HG02884 (cell line): ENCODE measurements around the gene LGALS3BP.

ENCODE experiments used
- ATAC-seq: cut with Tn5 transposase; IDR thresholded peaks from one replicate; pipeline ENCODE4 v1.9.1; 2021; ENCODE audit warnings: mild to moderate bottlenecking, moderate library complexity; ENCODE audit not compliant: unreplicated experiment

The LGALS3BP gene

GRCh38 chr17:78944956-78945355 is 34.8 kb downstream of the LGALS3BP start:
- no peak for ATAC-seq

- ATAC-seq, result no peak
Observed at GRCh38 chr17:78944026-78944425, 35.7 kb downstream of the LGALS3BP start.

GRCh38 chr17:78940708-78941107 is 39.0 kb downstream of the LGALS3BP start:
- ATAC-seq, result no peak

GRCh38 chr17:78940258-78940657 is 39.5 kb downstream of the LGALS3BP start:
- ATAC-seq, result no peak

GRCh38 chr17:78939615-78940014 is 40.1 kb downstream of the LGALS3BP start:
- ATAC-seq, result no peak

- ATAC-seq, result no peak
Observed at GRCh38 chr17:78937561-78937960, 42.2 kb downstream of the LGALS3BP start.

GRCh38 chr17:78935419-78936323 is 44.1 kb downstream of the LGALS3BP start:
- no peak for ATAC-seq

GRCh38 chr17:78934681-78935418 is 44.9 kb downstream of the LGALS3BP start:
- ATAC-seq, result no peak

- no peak for ATAC-seq
Observed at GRCh38 chr17:78933959-78934568, 45.7 kb downstream of the LGALS3BP start.

GRCh38 chr17:78933025-78933958 is 46.4 kb downstream of the LGALS3BP start:
- no peak for ATAC-seq

- no peak for ATAC-seq
Observed at GRCh38 chr17:78929908-78930775, 49.6 kb downstream of the LGALS3BP start.

GRCh38 chr17:78925662-78926555 is 53.8 kb downstream of the LGALS3BP start:
- ATAC-seq, result no peak

GRCh38 chr17:78925234-78925633 is 54.5 kb downstream of the LGALS3BP start, which contains the start of gene TIMP2:
Gene TIMP2 (minus strand): TSS chr17:78925387. CDS start chr17:78925088, 299 bp downstream.
- ATAC-seq, result no peak

GRCh38 chr17:78924481-78925151 is 55.1 kb downstream of the LGALS3BP start:
- ATAC-seq, result no peak

GRCh38 chr17:78923660-78924453 is 55.9 kb downstream of the LGALS3BP start:
- no peak for ATAC-seq

- no peak for ATAC-seq
Observed at GRCh38 chr17:78922816-78923498, 56.8 kb downstream of the LGALS3BP start.
